HUDEP-2 (cell line): ENCODE data around the gene APP.
"Not testable (repeated sequence)": the region's sequence is repeated elsewhere in the genome, so short reads cannot be mapped to it uniquely, and the experiment has no call there.

Experiments used
- DNase-seq, 76 experiments: peaks; one replicate each; lab custom pipeline; 2025; ENCODE audit not compliant: unreplicated experiment in 76 of 76; lab: John Stamatoyannopoulos, UW

Gene APP

DNA sequence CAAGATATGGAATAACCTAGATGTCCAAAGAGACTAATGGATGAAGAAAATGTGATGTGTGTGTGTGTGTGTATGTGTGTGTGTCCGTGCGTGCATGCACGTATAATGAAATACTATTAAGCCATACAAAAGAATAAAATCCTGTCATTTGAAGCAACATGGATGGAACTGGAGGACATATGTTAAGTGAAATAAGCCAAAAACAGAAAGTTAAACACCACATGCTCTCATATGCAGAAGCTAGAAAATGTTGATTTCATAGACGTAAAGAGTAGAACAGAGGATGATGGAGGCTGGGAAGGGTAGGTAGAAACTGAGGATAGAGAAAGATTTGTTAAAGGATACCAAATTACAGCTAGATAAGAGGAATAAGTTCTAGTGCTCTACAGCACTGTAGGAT lies 133.7 kb downstream of the APP start:
- no peak for DNase-seq

DNA sequence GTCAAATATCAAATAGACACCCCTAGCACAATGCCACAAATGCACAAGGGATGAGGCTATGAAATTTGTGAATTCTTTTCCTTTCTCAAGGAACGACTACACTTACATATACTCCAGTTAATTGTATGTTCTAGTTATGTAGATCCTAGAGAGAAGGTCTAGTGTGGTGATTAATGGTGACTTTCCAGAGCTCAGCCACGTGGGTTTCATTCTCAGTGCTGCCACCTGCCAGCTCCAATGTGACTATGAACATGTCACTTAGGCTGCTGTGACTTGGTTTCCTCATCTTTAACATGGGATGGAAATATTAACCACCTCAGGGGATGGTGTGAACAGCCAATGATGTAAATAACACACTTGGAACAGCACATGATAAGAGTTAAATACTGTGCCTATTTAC lies 138.3 kb downstream of the APP start:
- peak in 3 of 76 experiments; percentile 6 to 13 (median 8) for DNase-seq

DNA sequence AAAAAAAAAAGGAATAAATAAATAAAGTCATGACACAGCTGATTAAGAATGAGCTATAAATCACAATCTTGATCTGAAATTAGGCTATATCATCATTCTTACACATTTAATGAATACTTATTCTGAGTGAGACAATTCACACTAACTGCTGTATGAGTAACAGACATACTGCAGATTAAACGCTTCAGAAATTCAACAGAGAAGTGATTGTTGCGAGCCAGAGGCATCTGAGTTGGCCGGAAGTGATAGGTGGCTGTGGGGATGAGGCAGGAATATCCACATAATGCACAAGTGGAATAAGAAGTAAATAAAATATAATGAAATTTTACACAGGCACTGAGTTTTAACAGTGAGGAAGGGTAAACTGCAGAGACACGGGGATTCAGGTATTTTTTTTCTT lies 142.4 kb downstream of the APP start:
- DNase-seq = no peak

DNA sequence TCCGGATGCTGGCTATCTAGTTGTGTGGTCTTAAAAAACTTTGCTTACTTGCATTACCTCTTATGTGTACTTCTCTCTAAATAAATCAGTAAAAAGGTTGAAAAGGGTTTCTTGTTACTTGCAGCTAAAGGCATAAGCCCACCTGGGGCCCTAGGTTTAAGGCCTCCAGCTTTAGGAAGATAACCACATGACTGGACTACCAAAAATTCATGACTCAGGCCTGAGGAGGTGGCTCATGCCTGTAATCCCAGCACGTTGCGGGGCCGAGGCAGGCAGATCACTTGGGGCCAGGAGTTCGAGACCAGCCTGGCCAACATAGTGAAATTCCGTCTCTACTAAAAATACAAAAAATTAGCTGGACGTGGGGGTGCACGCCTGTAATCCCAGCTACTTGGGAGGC lies 142.9 kb downstream of the APP start:
- DNase-seq = no peak

DNA sequence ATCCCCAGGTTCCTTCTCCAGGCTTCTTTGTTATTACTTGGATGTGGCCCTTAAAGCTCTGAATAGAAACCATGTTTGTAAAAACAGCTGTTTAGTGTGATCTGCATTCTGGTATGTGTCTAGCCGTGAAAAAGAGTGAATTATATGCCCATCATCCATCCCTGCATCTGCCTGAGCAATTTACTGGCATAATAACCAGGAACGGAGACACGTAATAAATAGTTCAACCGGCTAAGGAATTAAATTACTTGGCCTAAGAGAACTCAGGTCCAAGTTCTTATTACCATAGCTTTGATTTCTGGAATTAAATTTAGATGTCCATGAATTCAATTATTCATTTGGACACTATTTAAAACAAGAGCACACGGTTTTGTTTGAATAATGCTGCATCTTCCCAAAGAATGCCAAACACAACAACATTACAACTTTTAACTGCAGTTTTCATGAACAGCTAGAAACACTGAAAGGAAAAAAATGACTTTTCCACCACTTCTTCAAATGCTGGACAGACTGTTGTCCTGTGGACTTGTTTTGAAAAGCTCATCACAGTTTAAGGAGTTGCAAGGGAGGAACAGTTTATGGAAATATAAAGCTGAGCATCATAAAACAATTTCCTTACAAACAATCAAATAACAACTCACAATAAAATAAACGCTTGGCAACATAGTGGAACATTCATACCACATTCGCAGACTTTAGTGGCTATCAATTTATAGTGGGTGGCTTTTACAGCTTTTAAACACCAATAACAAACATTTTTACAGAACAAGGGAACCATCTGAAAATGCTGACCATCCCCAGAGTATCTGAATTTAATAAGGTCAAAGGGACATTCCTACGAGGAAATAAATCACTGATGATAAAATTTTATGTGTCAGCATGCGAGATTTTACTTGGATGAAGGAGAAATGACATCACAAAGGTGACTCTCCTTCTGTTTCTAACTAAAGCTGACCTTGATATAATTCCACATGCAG lies 144.7 kb downstream of the APP start:
- no peak for DNase-seq

DNA sequence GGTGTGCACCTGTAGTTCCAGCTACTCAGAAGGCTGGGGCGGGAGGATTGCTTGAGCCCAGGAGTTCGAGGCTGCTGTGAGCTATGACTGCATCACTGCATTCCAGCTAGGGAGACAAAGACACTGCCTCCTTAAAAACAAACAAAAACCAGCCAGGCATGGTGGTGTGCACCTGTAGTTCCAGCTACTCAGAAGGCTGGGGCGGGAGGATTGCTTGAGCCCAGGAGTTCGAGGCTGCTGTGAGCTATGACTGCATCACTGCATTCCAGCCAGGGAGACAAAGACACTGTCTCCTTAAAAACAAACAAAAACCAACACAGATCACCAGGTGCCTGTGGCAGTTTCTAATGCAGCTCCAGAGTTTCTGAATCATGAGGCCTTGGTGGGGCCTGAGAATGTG lies 147.2 kb downstream of the APP start:
- not testable (repeated sequence) for DNase-seq

DNA sequence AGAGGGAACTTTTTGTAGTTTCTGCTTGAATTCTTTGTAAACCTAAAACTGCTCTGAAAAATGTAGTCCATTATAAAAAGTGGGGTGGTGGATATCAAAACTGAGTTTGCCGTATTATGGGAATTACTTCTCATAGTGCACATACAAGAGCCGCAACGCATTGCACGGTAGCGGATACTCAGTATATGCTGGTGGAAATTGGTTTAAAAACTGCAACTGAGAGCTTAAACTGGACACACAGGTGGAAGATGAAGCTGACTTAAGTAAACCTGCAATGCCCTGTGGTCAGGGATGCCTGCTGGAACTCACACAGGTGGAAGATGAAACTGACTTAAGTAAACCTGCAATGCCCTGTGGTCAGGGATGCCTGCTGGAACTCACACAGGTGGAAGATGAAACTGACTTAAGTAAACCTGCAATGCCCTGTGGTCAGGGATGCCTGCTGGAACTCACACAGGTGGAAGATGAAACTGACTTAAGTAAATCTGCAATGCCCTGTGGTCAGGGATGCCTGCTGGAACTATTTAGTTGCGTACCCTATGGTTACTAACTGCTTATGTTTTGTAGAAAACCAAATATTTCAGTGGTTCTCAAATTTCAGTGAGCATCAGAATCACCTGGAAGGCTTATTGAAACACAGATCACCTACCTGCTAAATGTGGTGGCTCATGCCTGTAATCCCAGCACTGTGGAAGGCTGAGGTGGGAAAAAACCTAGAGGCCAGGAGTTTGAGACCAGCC lies 147.8 kb downstream of the APP start:
- not testable (repeated sequence) for DNase-seq

DNA sequence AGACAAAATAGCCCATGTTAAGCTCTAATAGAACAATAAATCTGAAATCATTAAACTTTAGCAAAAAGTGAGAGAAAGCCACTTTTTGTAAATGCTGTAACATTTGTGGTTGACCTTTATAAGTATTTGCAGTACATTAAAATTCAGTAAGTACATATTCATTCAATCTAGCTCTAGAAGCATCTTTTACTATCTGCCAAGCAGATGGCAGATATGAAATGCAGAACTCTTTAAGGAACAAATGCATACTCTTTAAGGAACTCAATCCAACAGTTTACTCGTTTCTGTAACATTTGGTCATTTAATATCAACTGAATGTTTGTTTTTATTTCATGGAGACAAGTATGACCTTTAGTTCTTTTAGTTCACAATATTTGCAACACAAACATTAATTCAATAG lies 150.1 kb downstream of the APP start:
- DNase-seq = no peak

DNA sequence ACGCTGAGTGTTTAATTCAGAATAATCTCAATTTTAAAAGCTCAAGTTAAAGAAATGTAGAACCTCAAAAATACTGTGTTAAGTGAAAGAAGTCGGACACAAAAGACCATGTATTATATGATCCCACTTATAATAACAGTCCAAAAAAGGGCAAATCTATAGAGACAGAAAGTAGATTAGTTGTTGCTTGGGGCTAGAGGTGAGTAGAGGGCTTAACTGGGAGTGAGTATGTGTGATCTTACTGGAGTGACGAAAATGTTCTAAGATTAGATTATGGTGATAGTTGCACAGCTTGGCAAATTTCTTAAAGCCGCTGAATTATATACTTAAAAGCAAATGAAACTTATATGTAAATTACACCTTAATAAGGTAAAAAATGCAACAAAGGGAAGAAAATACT lies 150.5 kb downstream of the APP start:
- no peak for DNase-seq

DNA sequence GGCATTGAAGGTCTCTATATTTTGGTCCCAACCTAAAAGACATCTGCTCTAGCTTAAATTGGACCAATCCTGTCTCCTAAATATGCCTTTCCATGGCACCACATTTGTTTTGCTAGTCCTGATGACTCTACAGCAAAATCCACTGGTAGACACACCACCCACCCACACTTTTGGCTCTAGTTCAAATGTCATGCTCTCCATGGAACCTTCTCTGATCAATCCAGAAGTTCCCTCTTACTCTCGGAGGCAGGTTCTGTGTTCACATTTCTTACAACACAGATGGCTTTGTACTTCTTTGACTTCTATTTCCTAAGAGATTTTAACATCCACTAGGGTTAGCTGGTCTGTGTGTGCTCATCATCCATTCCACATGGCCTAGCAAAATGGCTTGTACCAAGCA lies 151.3 kb downstream of the APP start:
- peak in 2 of 76 experiments; percentile 4 to 13 for DNase-seq

DNA sequence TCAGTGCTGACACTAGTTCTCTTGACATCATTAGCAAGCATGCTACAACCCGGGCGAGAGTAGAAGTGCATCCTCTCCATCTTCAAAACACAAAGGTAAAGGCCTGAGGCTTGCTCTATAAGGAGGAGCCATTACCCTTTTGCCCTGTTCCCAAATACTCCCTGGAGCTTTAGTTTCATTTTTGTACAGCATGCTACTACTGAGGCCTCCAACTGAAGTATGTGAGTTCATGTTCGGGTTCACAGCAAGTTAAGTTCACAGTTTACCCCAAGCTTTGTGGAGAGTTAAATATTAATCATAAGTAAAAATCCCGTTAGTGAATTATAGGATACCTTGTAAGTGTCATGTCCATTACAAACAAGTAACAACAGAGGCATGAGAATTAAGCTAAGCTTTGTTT lies 156.6 kb downstream of the APP start:
- no peak for DNase-seq

DNA sequence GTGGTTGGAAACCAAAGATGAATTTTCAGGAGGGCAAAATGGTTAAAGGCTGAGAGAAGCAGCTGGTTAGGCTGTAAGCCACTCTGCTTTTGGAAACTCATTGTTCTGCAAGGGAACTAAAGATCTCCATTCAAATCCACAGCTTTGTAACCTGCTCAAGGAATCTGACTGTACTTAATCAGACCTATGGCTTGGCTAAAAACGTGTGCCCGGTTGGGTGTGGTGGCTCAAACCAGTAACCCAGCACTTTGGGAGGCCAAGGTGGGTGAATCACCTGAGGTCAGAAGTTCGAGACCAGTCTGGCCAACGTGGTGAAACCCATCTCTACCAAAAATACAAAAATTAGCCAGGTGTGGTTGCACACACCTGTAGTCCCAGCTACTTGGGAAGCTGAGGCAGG lies 158.1 kb downstream of the APP start:
- DNase-seq = not testable (repeated sequence)

DNA sequence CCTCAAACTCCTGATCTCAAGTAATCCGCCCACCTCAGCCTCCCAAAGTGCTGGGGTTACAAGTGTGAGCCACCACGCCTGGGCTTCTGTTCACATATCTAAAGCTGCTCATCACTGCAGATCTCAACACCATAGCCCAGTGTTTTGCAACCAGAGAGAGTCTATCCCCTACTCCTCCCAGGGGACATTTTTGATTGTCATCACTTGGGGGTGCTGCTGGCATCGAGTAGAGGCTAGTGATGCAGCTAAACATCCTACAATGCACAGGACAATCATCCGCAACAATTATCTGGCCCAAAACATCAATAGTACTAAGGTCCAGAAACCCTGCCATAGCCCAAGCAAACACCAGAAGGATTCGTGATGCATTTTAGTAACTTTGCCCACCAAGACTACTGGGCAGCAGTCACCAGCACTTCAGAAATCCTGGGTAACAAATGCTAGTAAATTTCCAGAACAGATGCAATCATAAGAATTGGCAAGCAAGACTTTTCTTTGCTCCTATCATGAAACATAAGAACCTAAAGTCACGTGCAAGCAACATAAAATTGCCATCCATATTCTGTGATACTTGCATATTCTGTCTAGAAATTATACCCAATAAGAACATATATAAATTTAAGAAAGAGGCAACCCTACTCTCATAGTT lies 159.2 kb downstream of the APP start:
- DNase-seq = no peak

DNA sequence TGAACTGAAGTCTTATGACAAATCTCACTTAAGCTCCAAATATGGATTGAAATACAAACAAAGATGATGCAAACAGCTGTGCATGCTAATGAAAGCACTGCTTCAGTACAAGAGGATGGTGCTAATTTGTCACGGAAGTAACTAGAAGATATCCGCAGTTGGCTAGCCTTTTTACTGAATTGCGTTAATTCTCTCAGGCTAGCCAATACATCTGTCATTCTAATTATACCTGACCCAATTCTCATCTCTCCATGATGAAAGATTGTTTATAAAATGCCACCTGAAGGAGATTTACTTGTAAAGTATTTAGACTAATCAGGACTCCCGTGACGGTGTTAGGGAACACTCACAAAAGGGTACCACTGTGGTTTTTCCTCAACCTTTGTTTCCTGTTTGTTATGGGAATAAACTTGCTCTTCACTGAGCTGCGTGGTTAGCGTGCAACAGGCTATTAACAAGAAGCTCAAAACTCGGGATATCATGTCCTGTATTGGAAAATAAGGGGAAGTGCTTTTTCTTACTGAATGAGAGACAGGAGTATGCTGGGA lies 162.5 kb downstream of the APP start:
- no peak for DNase-seq

DNA sequence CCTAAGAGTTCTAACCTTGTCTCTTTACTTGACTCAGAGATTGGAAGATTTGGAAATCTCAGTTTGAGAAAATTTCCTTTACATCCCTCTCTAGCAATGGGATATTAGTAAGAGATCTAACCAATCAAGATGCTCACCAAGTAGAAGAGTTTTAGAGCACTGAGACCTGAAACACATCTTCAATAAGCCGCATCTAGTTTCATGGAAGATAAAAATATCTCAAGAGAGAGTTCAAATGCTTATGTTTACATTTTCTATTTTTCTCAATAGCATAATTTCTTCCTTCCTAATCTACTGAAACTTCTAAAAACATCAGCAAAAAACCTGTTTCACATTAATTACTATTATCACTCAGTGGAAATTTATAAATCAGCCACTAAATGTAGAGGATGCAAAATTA lies 165.1 kb downstream of the APP start:
- DNase-seq = no peak

DNA sequence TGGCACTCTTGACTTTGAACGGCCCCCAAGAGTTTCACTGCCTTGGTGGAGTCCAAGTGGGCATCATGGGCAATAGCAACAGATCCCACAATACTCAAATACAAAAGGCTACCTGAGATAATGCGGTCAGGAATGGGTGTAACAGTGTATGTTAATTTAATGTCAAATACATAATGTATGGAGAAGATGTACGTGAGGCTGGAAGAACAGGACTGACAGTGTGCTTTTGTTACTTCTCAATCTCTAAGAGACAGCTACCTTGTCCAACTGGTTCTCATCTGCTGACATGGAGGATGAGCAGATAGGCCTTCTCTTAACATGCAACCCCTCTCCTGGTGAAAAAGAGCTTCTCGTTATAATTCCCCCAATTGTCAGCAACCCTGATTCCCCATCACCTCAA lies 167.2 kb downstream of the APP start:
- no peak for DNase-seq

DNA sequence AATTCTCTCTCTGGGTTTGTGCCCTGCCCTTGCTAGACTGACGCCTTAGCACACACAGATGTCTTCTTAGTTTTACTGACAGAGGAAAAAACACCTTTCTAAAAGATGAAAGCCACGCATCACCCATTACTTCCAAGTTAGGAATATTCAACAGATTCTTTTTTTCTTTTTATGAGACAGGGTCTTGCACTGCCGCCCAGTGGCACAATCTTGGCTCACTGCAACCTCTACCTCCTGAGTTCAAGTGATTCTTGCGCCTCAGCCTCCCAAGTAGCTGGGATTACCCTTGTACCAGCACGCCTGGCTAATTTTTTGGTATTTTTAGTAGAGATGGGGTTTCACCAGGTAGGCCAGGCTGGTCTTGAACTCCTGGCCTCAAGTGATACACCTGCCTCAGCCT lies 169.2 kb downstream of the APP start:
- no peak for DNase-seq

DNA sequence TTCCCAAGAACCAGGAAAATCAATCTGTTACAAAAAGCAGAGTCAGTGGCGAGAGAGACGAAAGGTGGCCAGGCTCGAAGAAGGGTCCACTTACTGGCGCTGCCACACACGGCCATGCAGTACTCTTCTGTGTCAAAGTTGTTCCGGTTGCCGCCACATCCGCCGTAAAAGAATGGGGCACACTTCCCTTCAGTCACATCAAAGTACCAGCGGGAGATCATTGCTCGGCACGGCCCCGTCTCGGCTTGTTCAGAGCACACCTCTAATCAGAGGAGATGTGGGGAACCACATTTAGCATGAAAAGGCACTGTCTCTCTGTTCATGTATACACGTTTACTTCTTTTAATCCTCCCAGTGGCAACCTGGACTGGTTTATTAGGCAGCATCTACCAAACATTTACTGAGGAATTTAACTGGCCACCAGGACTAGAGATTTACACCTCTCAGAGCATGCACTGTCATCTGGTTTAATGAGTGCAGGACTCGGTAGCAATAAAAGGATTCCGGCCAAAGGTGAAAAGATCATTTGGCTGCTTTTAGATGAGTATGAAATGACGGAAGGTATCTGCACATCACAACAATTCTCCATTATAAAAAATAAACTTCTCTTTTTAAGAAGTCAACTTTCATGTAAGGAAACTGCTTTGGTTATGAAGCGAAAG lies 170.5 kb downstream of the APP start:
- no peak for DNase-seq

DNA sequence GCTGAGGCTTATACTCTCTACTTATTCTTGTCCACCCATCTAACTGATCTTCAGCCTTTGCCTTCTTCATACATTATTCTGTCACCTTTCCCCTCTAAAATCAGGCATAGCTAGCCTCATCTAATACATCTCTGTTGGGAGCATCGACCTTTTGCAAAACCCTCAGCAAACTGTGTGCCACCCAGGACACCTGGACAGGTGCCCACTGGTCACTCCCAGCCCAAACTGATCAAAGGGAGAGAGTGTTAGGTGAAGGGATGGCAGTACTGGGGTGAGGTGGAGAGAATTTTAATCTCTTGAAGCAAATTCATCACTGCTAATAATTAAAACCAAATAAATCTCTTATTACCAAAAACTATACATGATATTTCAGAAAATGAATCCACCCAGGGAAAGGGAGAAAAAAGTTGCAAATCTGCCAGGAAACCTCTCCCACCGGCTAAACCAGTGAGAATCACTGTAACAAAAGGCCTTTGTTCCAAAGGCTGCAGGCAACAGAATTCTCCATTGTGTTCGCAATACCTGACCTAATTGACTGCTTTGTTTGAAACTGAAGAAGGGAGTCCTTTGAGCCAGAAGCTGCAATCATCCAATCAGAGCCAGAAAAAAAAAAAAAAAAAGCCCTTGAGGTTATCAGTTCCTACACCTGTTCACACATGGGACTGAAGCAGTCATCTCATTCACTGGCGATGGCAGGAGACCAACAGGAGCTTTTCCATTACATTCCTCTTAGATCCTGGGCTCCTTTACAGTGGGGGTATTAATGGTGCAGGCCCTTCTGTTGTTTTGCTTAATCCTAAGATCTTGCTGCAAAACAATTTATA lies 172.6 kb downstream of the APP start:
- DNase-seq = peak in 2 of 76 experiments; percentile 13 to 15

DNA sequence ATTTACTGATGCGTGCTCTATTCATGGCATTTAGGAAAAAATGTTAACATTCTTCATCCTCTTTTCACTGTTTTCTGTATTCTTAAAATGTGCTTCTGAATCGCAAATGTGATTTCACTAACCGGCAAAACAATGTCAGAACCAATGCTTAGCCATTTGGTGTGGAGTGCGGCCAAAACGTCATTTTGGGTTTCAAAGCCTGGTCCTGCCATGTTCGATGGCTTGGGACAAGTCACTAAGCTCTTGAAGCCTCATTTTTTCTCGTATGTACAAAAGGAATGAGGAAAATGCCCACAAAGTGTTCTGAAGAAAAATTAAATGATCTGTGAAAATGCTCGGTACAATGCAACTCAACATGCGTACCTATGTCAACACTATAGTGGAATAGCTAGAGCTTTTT lies 175.3 kb downstream of the APP start:
- no peak for DNase-seq
